ENCODE results near the gene RASAL1. TPM values are rescaled to one million over a fixed set of nuclear protein-coding genes. Genes with fewer than 3 reads are reported as not detected.

The RASAL1 gene
- total RNA-seq, 4 donors from 2014 or later = not detected

- no peak for DNase-seq
- Histone ChIP-seq H3K4me1 (no peaks in the 10 kb centered on the region), H3K4me3 (no peak overlapping the region), H3K9me3 (no peaks in the 10 kb centered on the region), H3K27ac (no peak overlapping the region), H3K27me3 (peaks cover 0 to 3% (median 0%) of the 10 kb centered on the region in 3 donors), H3K36me3 (no peaks in the 10 kb centered on the region)
- in situ Hi-C loops (cut with MboI; ENCODE audit: low sequenced_read_pairs in 4 of 4) = no loop called here
- TF ChIP-seq, protein P1, sequence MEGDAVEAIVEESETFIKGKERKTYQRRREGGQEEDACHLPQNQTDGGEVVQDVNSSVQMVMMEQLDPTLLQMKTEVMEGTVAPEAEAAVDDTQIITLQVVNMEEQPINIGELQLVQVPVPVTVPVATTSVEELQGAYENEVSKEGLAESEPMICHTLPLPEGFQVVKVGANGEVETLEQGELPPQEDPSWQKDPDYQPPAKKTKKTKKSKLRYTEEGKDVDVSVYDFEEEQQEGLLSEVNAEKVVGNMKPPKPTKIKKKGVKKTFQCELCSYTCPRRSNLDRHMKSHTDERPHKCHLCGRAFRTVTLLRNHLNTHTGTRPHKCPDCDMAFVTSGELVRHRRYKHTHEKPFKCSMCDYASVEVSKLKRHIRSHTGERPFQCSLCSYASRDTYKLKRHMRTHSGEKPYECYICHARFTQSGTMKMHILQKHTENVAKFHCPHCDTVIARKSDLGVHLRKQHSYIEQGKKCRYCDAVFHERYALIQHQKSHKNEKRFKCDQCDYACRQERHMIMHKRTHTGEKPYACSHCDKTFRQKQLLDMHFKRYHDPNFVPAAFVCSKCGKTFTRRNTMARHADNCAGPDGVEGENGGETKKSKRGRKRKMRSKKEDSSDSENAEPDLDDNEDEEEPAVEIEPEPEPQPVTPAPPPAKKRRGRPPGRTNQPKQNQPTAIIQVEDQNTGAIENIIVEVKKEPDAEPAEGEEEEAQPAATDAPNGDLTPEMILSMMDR (IDR thresholded peaks at IDR 0.05 in 4 of 5, conservative IDR thresholded peaks at IDR 0.05 in 1 of 5) = no peak
- no peak for TF ChIP-seq POLR2A (IDR thresholded peaks at IDR 0.05)
- ATAC-seq = no peak
- intact Hi-C loops (cut with DNase I; ENCODE audit: low total_unique reads) = no loop called here
These were observed 24.3 kb downstream of the RASAL1 start for GRCh38 chr12:113111247-113111646.

GRCh38 chr12:113109872-113110599 is 25.5 kb downstream of the RASAL1 start:
- no peak overlapping the region for H3K27ac ChIP-seq
- TF ChIP-seq POLR2A (IDR thresholded peaks at IDR 0.05) = no peak
- TF ChIP-seq, protein P1 (IDR thresholded peaks at IDR 0.05 in 4 of 5, conservative IDR thresholded peaks at IDR 0.05 in 1 of 5) = no peak
- DNase-seq (no peak), ATAC-seq (no peak)
- H3K27me3 ChIP-seq = peaks cover 0 to 3% (median 0%) of the 10 kb centered on the region in 3 donors
- in situ Hi-C loops (cut with MboI; ENCODE audit: low sequenced_read_pairs in 4 of 4) (no loop called here), intact Hi-C loops (cut with DNase I; ENCODE audit: low total_unique reads) (no loop called here)
- H3K4me1 ChIP-seq = no peaks in the 10 kb centered on the region
- H3K4me3 ChIP-seq = no peak overlapping the region
- no peaks in the 10 kb centered on the region for H3K36me3 ChIP-seq
- H3K9me3 ChIP-seq = no peaks in the 10 kb centered on the region

GRCh38 chr12:113109360-113109759 is 26.2 kb downstream of the RASAL1 start:
- ATAC-seq (no peak), DNase-seq (no peak)
- no peak overlapping the region for H3K27ac ChIP-seq
- intact Hi-C loops (cut with DNase I; ENCODE audit: low total_unique reads) = no loop called here
- no peaks in the 10 kb centered on the region for H3K9me3 ChIP-seq
- H3K36me3 ChIP-seq = no peaks in the 10 kb centered on the region
- peaks cover 0 to 3% (median 0%) of the 10 kb centered on the region in 3 donors for H3K27me3 ChIP-seq
- in situ Hi-C loops (cut with MboI; ENCODE audit: low sequenced_read_pairs in 4 of 4) = no loop called here
- H3K4me1 ChIP-seq = no peaks in the 10 kb centered on the region
- TF ChIP-seq POLR2A (IDR thresholded peaks at IDR 0.05) = no peak
- TF ChIP-seq, protein P1 (IDR thresholded peaks at IDR 0.05 in 4 of 5, conservative IDR thresholded peaks at IDR 0.05 in 1 of 5) = no peak
- H3K4me3 ChIP-seq = no peak overlapping the region

DNA sequence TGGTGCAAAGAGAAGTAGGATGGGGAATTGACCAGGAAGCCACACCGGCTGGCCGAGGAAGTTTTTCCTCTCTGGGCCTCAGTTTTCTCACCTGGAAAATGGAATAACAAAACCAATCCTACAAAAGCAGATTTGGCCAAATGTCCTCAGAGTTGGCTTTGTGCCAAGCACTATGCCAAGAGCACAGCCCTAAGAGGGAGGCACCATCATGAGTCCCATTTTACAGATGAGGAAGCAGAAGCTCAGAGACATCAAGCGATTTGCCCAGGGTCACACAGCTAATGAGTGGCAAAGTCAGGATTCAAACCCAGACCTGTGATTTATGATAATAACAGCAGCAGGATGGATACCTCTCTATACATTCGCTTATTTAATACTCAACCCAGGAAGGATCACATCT is 27.3 kb downstream of the RASAL1 start:
- no peak for TF ChIP-seq POLR2A (IDR thresholded peaks at IDR 0.05)
- TF ChIP-seq, protein P1 (IDR thresholded peaks at IDR 0.05 in 4 of 5, conservative IDR thresholded peaks at IDR 0.05 in 1 of 5) = no peak
- DNase-seq (no peak), ATAC-seq (no peak)
- H3K4me3 ChIP-seq = no peak overlapping the region
- in situ Hi-C loops (cut with MboI; ENCODE audit: low sequenced_read_pairs in 4 of 4) (no loop called here), intact Hi-C loops (cut with DNase I; ENCODE audit: low total_unique reads) (no loop called here)
- H3K27me3 ChIP-seq = peaks cover 4 to 12% (median 7%) of the 10 kb centered on the region in 3 donors
- no peak overlapping the region for H3K27ac ChIP-seq
- H3K36me3 ChIP-seq = no peaks in the 10 kb centered on the region
- H3K9me3 ChIP-seq = no peaks in the 10 kb centered on the region
- no peaks in the 10 kb centered on the region for H3K4me1 ChIP-seq
